ENCODE measurements around the gene INTS14.

The INTS14 gene

GRCh38 chr15:65642594-65642993, 31.7 kb upstream of the INTS14 start:
- H3K4me3 ChIP-seq (ENCODE audit: low read depth, low read length): no peak overlapping the region
- in situ Hi-C loops (cut with HindIII; ENCODE audit: low sequenced_read_pairs): loop anchor here (25.0 kb wide), 1 partner anchor 220 kb away; the partner anchor contains the start of gene RAB11A
- TF ChIP-seq CTCF (IDR thresholded peaks at IDR 0.05; ENCODE audit: low read depth, low read length, missing control alignments): no peak
- no peak for DNase-seq (ENCODE audit: low read depth)

GRCh38 chr15:65641768-65642475, 31.0 kb upstream of the INTS14 start:
- TF ChIP-seq CTCF (IDR thresholded peaks at IDR 0.05; ENCODE audit: low read depth, low read length, missing control alignments): no peak
- H3K4me3 ChIP-seq (ENCODE audit: low read depth, low read length): no peak overlapping the region
- no peak for DNase-seq (ENCODE audit: low read depth)
- in situ Hi-C loops (cut with HindIII; ENCODE audit: low sequenced_read_pairs): loop anchor here (25.0 kb wide), 1 partner anchor 220 kb away; the partner anchor contains the start of gene RAB11A

- no peak overlapping the region for H3K4me3 ChIP-seq (ENCODE audit: low read depth, low read length)
- in situ Hi-C loops (cut with HindIII; ENCODE audit: low sequenced_read_pairs): loop anchor here (25.0 kb wide), 1 partner anchor 223 kb away; the partner anchor contains the start of gene RAB11A
- no peak for TF ChIP-seq CTCF (IDR thresholded peaks at IDR 0.05; ENCODE audit: low read depth, low read length, missing control alignments)
- DNase-seq (ENCODE audit: low read depth): no peak
Observed at GRCh38 chr15:65639509-65639908, 28.6 kb upstream of the INTS14 start.

GRCh38 chr15:65638681-65639089, 27.8 kb upstream of the INTS14 start:
- peak; percentile 69 for DNase-seq (ENCODE audit: low read depth)
- TF ChIP-seq CTCF (IDR thresholded peaks at IDR 0.05; ENCODE audit: low read depth, low read length, missing control alignments): peak; percentile 77
- in situ Hi-C loops (cut with HindIII; ENCODE audit: low sequenced_read_pairs): loop anchor here (25.0 kb wide), 1 partner anchor 224 kb away; the partner anchor contains the start of gene RAB11A
- H3K4me3 ChIP-seq (ENCODE audit: low read depth, low read length): no peak overlapping the region

- DNase-seq (ENCODE audit: low read depth): no peak
- TF ChIP-seq CTCF (IDR thresholded peaks at IDR 0.05; ENCODE audit: low read depth, low read length, missing control alignments): no peak
Observed at GRCh38 chr15:65638109-65638508, 27.2 kb upstream of the INTS14 start.

GRCh38 chr15:65634356-65634755, 23.4 kb upstream of the INTS14 start:
- no peak for TF ChIP-seq CTCF (IDR thresholded peaks at IDR 0.05; ENCODE audit: low read depth, low read length, missing control alignments)
- in situ Hi-C loops (cut with HindIII; ENCODE audit: low sequenced_read_pairs): loop anchor here (25.0 kb wide), 1 partner anchor 228 kb away; the partner anchor contains the start of gene RAB11A
- DNase-seq (ENCODE audit: low read depth): no peak
- no peak overlapping the region for H3K4me3 ChIP-seq (ENCODE audit: low read depth, low read length)

More at GRCh38 chr15:65638109-65638508, 27.2 kb upstream of the INTS14 start:
- no peak overlapping the region for H3K4me3 ChIP-seq (ENCODE audit: low read depth, low read length)
- in situ Hi-C loops (cut with HindIII; ENCODE audit: low sequenced_read_pairs): loop anchor here (25.0 kb wide), 1 partner anchor 224 kb away; the partner anchor contains the start of gene RAB11A

Data from astrocyte of the cerebellum (primary cell).